ENCODE data around the gene THRAP3.
A peak's percentile ranks its signal among the peaks of the same experiment; 100 is the strongest.

GRCh38 chr1:36187800-36188593, 36.2 kb upstream of the THRAP3 start:
- peak; percentile 95 for TF ChIP-seq CTCF (IDR thresholded peaks at IDR 0.05; ENCODE audit: borderline replicate concordance, extremely low read depth, low read length, poor library complexity, severe bottlenecking)
- TF ChIP-seq EZH2 (IDR thresholded peaks at IDR 0.05; ENCODE audit: borderline replicate concordance, low read depth, low read length, severe bottlenecking): no peak
